HG03196 (cell line): ENCODE measurements around the gene FGGY.
"Not testable (repeated sequence)": the region's sequence is repeated elsewhere in the genome, so short reads cannot be mapped to it uniquely, and the experiment has no call there.

Experiments
- ATAC-seq: cut with Tn5 transposase; IDR thresholded peaks from one replicate; pipeline ENCODE4 v1.9.1; 2021; ENCODE audit not compliant: unreplicated experiment

Gene FGGY

GRCh38 chr1:59609245-59609644 lies 312.4 kb downstream of the FGGY start:
- ATAC-seq = no peak

GRCh38 chr1:59610499-59610898 lies 313.6 kb downstream of the FGGY start:
- ATAC-seq = not testable (repeated sequence)

GRCh38 chr1:59617434-59617833 lies 320.5 kb downstream of the FGGY start:
- ATAC-seq = no peak

GRCh38 chr1:59619557-59619956 lies 322.7 kb downstream of the FGGY start:
- ATAC-seq = no peak

- no peak for ATAC-seq
Measured at GRCh38 chr1:59625384-59625783, 328.5 kb downstream of the FGGY start.

GRCh38 chr1:59631561-59632255 lies 334.8 kb downstream of the FGGY start:
- ATAC-seq = no peak

- no peak for ATAC-seq
Measured at GRCh38 chr1:59635097-59635496, 338.2 kb downstream of the FGGY start.

- no peak for ATAC-seq
Measured at GRCh38 chr1:59638231-59638711, 341.4 kb downstream of the FGGY start.

- no peak for ATAC-seq
Measured at GRCh38 chr1:59639266-59639665, 342.4 kb downstream of the FGGY start.

GRCh38 chr1:59640851-59641250 lies 344.0 kb downstream of the FGGY start:
- no peak for ATAC-seq

GRCh38 chr1:59641836-59642235 lies 344.9 kb downstream of the FGGY start:
- ATAC-seq = no peak

GRCh38 chr1:59643526-59643925 lies 346.6 kb downstream of the FGGY start:
- ATAC-seq = no peak

GRCh38 chr1:59645893-59646292 lies 349.0 kb downstream of the FGGY start:
- ATAC-seq = no peak

- ATAC-seq = not testable (repeated sequence)
Measured at GRCh38 chr1:59653142-59653958, 356.5 kb downstream of the FGGY start.

GRCh38 chr1:59653968-59654367 lies 357.1 kb downstream of the FGGY start:
- ATAC-seq = no peak

GRCh38 chr1:59657873-59658465 lies 361.1 kb downstream of the FGGY start:
- ATAC-seq = no peak

- ATAC-seq = no peak
Measured at GRCh38 chr1:59664166-59664565, 367.3 kb downstream of the FGGY start.

GRCh38 chr1:59666106-59666505 lies 369.2 kb downstream of the FGGY start:
- ATAC-seq = no peak

- ATAC-seq = no peak
Measured at GRCh38 chr1:59667020-59667419, 370.1 kb downstream of the FGGY start.

- ATAC-seq = no peak
Measured at GRCh38 chr1:59669752-59670312, 372.9 kb downstream of the FGGY start.

- ATAC-seq = no peak
Measured at GRCh38 chr1:59670662-59671061, 373.8 kb downstream of the FGGY start.
